K562 (cell line): ENCODE results near the gene ZNF2. TPM values are rescaled to one million over a fixed set of nuclear protein-coding genes. Genes with fewer than 3 reads are reported as not detected.

Experiments used
- ATAC-seq: fragments of 200-7000 bp; cut with Tn5 transposase; 3 replicates; pipeline ENCODE4 v1.9.1; 2020; ENCODE audit warnings: moderate library complexity
- BruUV-seq: library from RNA; stranded (reverse); fragments of 400-500 nt; replicated peaks from 2 replicates; lab custom pipeline; 2021; lab: Mats Ljungman, UMichigan
- CTCF ChIA-PET: fragments of 300-600 bp; formaldehyde crosslinking; extraction: SDS; loops from one replicate; lab custom pipeline; 2021; ENCODE audit warnings: low intra/inter-chr PET ratio; lab: Yijun Ruan, JAX
- POLR2A ChIA-PET: fragments of 300-600, 350-650 bp; sonication (Branson Sonifier 250); formaldehyde crosslinking; extraction: SDS; loops from one replicate; lab custom pipeline; 2021; ENCODE audit warnings: antibody characterized with exemption, inconsistent platforms; lab: Yijun Ruan, JAX
- DNase-seq, 4 experiments: peaks; one replicate each; pipeline versions ENCODE4 v3.0.0 to v3.0.0-alpha.2; 2011 to 2018; ENCODE audit warnings: low spot score in 3 of 4, mixed read lengths in 3 of 4; ENCODE audit errors: extremely low read depth in 1 of 4
- FAIRE-seq: peaks from 2 replicates; lab custom pipeline; 2011; peaks lifted over from hg19 to GRCh38; lab: Jason Lieb, UNC
- H2AFZ ChIP-seq: 2 replicates; pipeline ENCODE4 v1.6.0; 2011; ENCODE audit warnings: low read depth, low read length, control low read depth, inconsistent platforms
- H3K27ac ChIP-seq: fragments of 200-600 bp; 3 replicates; pipeline ENCODE4 v1.8.0; 2011; ENCODE audit warnings: low read depth, mild to moderate bottlenecking, control low read depth, inconsistent platforms, low read length, moderate library complexity, mixed read lengths; ENCODE audit errors: extremely low read depth
- H3K27me3 ChIP-seq, 2 experiments: fragments of 300-600 bp in 1 of 2; 2 replicates in 1 of 2; 3 replicates in 1 of 2; pipeline versions ENCODE4 v1.6.0 to v1.8.0; 2011; ENCODE audit warnings: inconsistent platforms in 2 of 2, low read length in 2 of 2, mild to moderate bottlenecking in 1 of 2, mixed read lengths in 1 of 2, moderate library complexity in 1 of 2; ENCODE audit not compliant: control insufficient read depth in 2 of 2, insufficient read depth in 2 of 2
- H3K36me3 ChIP-seq: fragments of 300-600 bp; 3 replicates; pipeline ENCODE4 v1.8.0; 2011; ENCODE audit warnings: mild to moderate bottlenecking, low read length, inconsistent platforms; ENCODE audit not compliant: control insufficient read depth, insufficient read depth
- H3K4me1 ChIP-seq, 2 experiments: fragments of 200-600 bp in 1 of 2; replicated peaks in 1 of 2; 2 replicates in 1 of 2; 3 replicates in 1 of 2; pipeline versions ENCODE4 v1.5.1 to v1.8.0; 2011; ENCODE audit warnings: inconsistent platforms in 2 of 2, low read length in 2 of 2, mild to moderate bottlenecking in 1 of 2, mixed read lengths in 1 of 2, moderate library complexity in 1 of 2; ENCODE audit not compliant: control insufficient read depth in 2 of 2, insufficient read depth in 2 of 2
- H3K4me2 ChIP-seq: 2 replicates; pipeline ENCODE4 v1.6.1; 2011; ENCODE audit warnings: low read length, control low read depth, inconsistent platforms, mixed read lengths; ENCODE audit not compliant: insufficient read depth
- H3K4me3 ChIP-seq: fragments of 200-600 bp; sonication (generic), shearing (Covaris generic); 2 replicates; pipeline ENCODE4 v1.5.1; 2016; ENCODE audit warnings: control low read depth, inconsistent platforms
- H3K79me2 ChIP-seq: fragments of 200-600 bp; 3 replicates; pipeline ENCODE4 v1.8.0; 2011; ENCODE audit warnings: low read length, inconsistent platforms; ENCODE audit not compliant: control insufficient read depth, insufficient read depth
- H3K9ac ChIP-seq, 2 experiments: 2 replicates each; pipeline versions ENCODE4 v1.6.0 to v1.6.1; 2011; ENCODE audit warnings: low read depth in 2 of 2, low read length in 2 of 2, control low read depth in 1 of 2, inconsistent platforms in 1 of 2, mild to moderate bottlenecking in 1 of 2, mixed read lengths in 1 of 2; ENCODE audit not compliant: insufficient read depth in 1 of 2
- H3K9me1 ChIP-seq: one replicate; pipeline ENCODE4 v1.6.0; 2011; ENCODE audit warnings: inconsistent platforms, mild to moderate bottlenecking, low read length, moderate library complexity; ENCODE audit not compliant: control insufficient read depth, insufficient read depth
- H3K9me3 ChIP-seq: replicated peaks from 2 replicates; pipeline ENCODE4 v1.5.1; 2011; ENCODE audit warnings: low read depth, low read length, inconsistent platforms; ENCODE audit not compliant: control insufficient read depth, insufficient read depth
- H4K20me1 ChIP-seq: replicated peaks from 2 replicates; pipeline ENCODE4 v1.6.1; 2011; ENCODE audit warnings: low read length, inconsistent platforms, mixed read lengths; ENCODE audit not compliant: control insufficient read depth, insufficient read depth
- CBX1 ChIP-seq: sonication (generic); IDR thresholded peaks from 2 replicates; pipeline ENCODE4 v1.6.1; 2016; ENCODE audit warnings: antibody characterized with exemption, low read depth, mild to moderate bottlenecking
- HOXB6 ChIP-seq: fragments of 250-450 bp; sonication (Bioruptor Pico); IDR thresholded peaks from 2 replicates; pipeline ENCODE4 v1.5.1; 2022; ENCODE audit warnings: mild to moderate bottlenecking, borderline replicate concordance
- MIER1 ChIP-seq: fragments of 450-650 bp; IDR thresholded peaks from 2 replicates; pipeline ENCODE4 v1.6.1; 2016; ENCODE audit warnings: antibody characterized with exemption, mild to moderate bottlenecking, low read depth
- RBM15 ChIP-seq: fragments of 200-400 bp; formaldehyde crosslinking; IDR thresholded peaks from 2 replicates; pipeline ENCODE4 v1.6.1; 2018; ENCODE audit warnings: mild to moderate bottlenecking, low read length, moderate library complexity; ENCODE audit not compliant: insufficient read depth
- SMARCA5 ChIP-seq: fragments of 450-650 bp; IDR thresholded peaks from 2 replicates; pipeline ENCODE4 v1.6.1; 2016
- YY1 ChIP-seq, 3 experiments: IDR thresholded peaks; 2 replicates each; pipeline ENCODE4 v1.6.1; 2011; ENCODE audit warnings: low read length in 2 of 3, mild to moderate bottlenecking in 2 of 3, moderate library complexity in 2 of 3, borderline replicate concordance in 1 of 3, control low read depth in 1 of 3, low read depth in 1 of 3; ENCODE audit not compliant: insufficient read depth in 3 of 3, insufficient replicate concordance in 2 of 3, control insufficient read depth in 1 of 3, insufficient read length in 1 of 3; ENCODE audit errors: extremely low read depth in 1 of 3
- ZNF57 ChIP-seq: fragments of 450-650 bp; formaldehyde crosslinking; IDR thresholded peaks from 2 replicates; pipeline ENCODE4 v1.4.0; 2020; ENCODE audit warnings: mild to moderate bottlenecking, moderate library complexity
- ZNF766 ChIP-seq: fragments of 200-800 bp; sonication (Bioruptor generic); conservative IDR thresholded peaks from 2 replicates; pipeline ENCODE4 v1.6.1; 2016; ENCODE audit warnings: missing genetic modification characterization, missing compliant biosample characterization
- WGBS: fragments of 100-300 bp; shearing (Covaris generic); methylation state at CpG from one replicate; pipeline ENCODE4 v1.1.6; 2016; ENCODE audit warnings: low coverage, mixed read lengths; ENCODE audit not compliant: insufficient coverage; ENCODE audit errors: missing lambda C conversion rate; 5-methylcytosine and 5-hydroxymethylcytosine counted together
- in situ Hi-C: fragments of 300-500 bp; cut with MboI; formaldehyde crosslinking; loops from 4 replicates; pipeline ENCODE4 v1.15.0; 2018; ENCODE audit warnings: inconsistent platforms, mixed read lengths
- intact Hi-C: fragments of 100-400 bp; cut with micrococcal nuclease; formaldehyde crosslinking; loops from 2 replicates; pipeline ENCODE4 v1.14.2; 2022
- polyA plus RNA-seq, 8 experiments: library from polyadenylated mRNA; depleted of rRNA in 4 of 8; stranded (reverse) in 5 of 8; unstranded in 3 of 8; fragments of >200 nt; fragmentation: Nextera tagmentation in 2 of 8; fragmentation: Illumina TruSeq in 1 of 8; extraction: Ambion mirVana in 2 of 8; extraction: Trizol in 1 of 8; gene quantifications; 2 replicates each; pipeline versions ENCODE4 v1.2.1 to v1.2.3, GENCODE V29; 2011 to 2014; ENCODE audit warnings: inconsistent platforms in 1 of 8, missing spikeins in 1 of 8
- total RNA-seq, 7 experiments: library from RNA; depleted of rRNA in 6 of 7; stranded (reverse); fragments of >200 nt in 6 of 7; fragmentation: Illumina TruSeq in 2 of 7; extraction: Trizol in 2 of 7; gene quantifications; 2 replicates each; pipeline versions ENCODE4 v1.2.1 to v1.2.3, GENCODE V29; 2011 to 2021; ENCODE audit warnings: low replicate concordance in 1 of 7
- TF ChIP-seq, protein P1 (sequence below): fragments of 250-450 bp; sonication (Bioruptor Pico); IDR thresholded peaks from 2 replicates; pipeline ENCODE4 v1.5.1; 2021; ENCODE audit warnings: mild to moderate bottlenecking
- TF ChIP-seq, protein P2 (sequence below): fragments of 250-450 bp; sonication (Bioruptor Pico); IDR thresholded peaks from 2 replicates; pipeline ENCODE4 v1.8.0; 2021; ENCODE audit warnings: mild to moderate bottlenecking, moderate library complexity
- TF ChIP-seq, protein P3 (sequence below): sonication (generic); formaldehyde crosslinking; IDR thresholded peaks from 2 replicates; pipeline ENCODE4 v1.8.1; 2022; ENCODE audit warnings: missing genetic modification reagents
- TF ChIP-seq, protein P4 (sequence below), 3 experiments: IDR thresholded peaks in 2 of 3; conservative IDR thresholded peaks in 1 of 3; 2 replicates each; pipeline ENCODE4 v1.5.1; 2011 to 2012; ENCODE audit warnings: low read length in 3 of 3, mild to moderate bottlenecking in 3 of 3, control low read depth in 2 of 3, improper control_type of control experiment in 1 of 3, inconsistent platforms in 1 of 3, low read depth in 1 of 3, mixed read lengths in 1 of 3, moderate library complexity in 1 of 3; ENCODE audit not compliant: insufficient read depth in 2 of 3

ZNF2 gene
- total and polyA plus RNA-seq, 9 of the 15 experiments (the other 6 are each of a cell fraction or from before 2014, with no cell fraction given) = 1.6 to 4.5 (median 3.4) TPM

DNA sequence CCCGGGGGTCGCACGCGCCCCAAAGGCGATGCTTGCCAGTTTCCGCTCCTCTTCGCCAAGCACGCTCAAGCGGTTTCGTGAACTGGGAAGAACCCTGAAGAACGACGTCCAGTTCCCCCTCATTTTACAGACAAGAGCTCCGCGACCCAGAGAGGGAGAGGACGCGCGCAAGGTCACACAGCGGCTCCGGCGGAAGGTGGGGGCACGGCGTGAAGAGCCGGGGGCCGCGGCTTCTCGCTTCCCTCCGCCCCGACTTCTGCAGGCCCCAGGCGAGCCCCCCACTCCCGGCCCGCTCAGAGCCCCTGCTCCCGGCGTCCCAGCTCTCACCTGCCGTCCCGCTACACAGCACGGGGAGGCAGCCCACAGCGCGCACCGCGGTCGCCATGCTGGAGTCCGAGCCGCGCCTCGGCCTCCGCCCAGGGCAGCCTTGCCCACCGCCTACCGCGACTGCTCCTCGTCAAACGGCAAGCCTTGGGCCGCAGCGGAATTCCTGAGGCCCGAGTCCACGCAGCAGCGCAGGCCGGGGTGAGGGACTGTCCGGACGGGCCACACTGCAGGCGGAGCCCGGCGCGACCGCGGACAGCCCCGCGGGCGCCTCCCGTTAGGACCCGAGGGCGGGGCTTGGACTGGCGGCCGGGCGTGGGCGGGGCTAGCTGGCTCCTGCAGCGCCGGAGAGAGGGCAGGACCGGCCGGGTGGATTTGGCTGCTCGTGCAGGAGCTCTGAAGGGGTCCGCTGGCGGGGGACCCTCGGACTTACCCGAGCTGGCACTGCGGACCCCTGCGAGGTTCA lies 44.0 kb upstream of the ZNF2 start, which contains the start of gene MRPS5 (continued):
- TF ChIP-seq, protein P1, sequence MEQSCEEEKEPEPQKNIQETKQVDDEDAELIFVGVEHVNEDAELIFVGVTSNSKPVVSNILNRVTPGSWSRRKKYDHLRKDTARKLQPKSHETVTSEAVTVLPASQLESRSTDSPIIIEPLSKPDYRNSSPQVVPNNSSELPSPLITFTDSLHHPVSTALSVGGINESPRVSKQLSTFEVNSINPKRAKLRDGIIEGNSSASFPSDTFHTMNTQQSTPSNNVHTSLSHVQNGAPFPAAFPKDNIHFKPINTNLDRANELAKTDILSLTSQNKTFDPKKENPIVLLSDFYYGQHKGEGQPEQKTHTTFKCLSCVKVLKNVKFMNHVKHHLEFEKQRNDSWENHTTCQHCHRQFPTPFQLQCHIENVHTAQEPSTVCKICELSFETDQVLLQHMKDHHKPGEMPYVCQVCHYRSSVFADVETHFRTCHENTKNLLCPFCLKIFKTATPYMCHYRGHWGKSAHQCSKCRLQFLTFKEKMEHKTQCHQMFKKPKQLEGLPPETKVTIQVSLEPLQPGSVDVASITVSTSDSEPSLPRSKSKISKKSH (CRISPR knock-in tag) = no peak; the same call in 1 of the 2 replicates
- TF ChIP-seq CBX1 = peak; percentile 90; the same call in 1 of the 2 replicates
- TF ChIP-seq SMARCA5 = peak; percentile 97

DNA sequence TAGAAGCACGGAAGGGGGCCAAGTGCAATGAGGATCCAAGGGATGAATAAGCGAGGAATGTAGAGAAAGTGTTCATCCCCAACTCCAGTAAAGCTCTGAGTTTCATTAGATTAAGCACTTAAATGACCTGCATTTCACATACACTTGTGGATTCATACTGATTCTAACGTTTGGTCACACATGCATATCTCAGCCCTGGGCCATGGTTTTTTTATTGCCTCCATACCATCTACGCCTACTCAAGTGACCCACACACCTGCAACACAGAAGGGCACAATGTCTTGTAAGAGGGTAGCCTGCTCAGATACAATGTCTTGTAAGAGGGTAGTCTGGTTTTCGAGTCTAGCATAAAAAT lies 43.4 kb upstream of the ZNF2 start:
- H3K9me1 ChIP-seq = no peaks in the 10 kb centered on the region
- DNase-seq (no peak), FAIRE-seq (no peak), ATAC-seq (no peak; the same call in none of the 3 replicates)
- H3K4me1 ChIP-seq = peaks cover 10 to 14% of the 10 kb centered on the region in 2 experiments; a peak in 4 of 5 replicates
- no TSS peak for BruUV-seq
- POLR2A ChIA-PET = interaction anchor here (1.3 to 1.5 kb wide), 3 partner anchors 26 to 36 kb away, joined by 4 to 5 read pairs (median 4); no protein-coding TSS in a partner anchor
- H3K9ac ChIP-seq = peak overlapping the region; percentile 95 to 100; a peak in 3 of 4 replicates
- peak overlapping the region; percentile 98; the same call in 1 of the 3 replicates for H3K27ac ChIP-seq
- CTCF ChIA-PET = no interaction called here
- intact Hi-C loops = loop anchor here (5.0 kb wide), 1 partner anchor 45 kb away; the partner anchor contains the start of gene ZNF2
- no peaks in the 10 kb centered on the region for H3K9me3 ChIP-seq
- TF ChIP-seq, protein P2, sequence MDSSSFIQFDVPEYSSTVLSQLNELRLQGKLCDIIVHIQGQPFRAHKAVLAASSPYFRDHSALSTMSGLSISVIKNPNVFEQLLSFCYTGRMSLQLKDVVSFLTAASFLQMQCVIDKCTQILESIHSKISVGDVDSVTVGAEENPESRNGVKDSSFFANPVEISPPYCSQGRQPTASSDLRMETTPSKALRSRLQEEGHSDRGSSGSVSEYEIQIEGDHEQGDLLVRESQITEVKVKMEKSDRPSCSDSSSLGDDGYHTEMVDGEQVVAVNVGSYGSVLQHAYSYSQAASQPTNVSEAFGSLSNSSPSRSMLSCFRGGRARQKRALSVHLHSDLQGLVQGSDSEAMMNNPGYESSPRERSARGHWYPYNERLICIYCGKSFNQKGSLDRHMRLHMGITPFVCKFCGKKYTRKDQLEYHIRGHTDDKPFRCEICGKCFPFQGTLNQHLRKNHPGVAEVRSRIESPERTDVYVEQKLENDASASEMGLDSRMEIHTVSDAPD (CRISPR knock-in tag) = no peak
- TF ChIP-seq, protein P3, sequence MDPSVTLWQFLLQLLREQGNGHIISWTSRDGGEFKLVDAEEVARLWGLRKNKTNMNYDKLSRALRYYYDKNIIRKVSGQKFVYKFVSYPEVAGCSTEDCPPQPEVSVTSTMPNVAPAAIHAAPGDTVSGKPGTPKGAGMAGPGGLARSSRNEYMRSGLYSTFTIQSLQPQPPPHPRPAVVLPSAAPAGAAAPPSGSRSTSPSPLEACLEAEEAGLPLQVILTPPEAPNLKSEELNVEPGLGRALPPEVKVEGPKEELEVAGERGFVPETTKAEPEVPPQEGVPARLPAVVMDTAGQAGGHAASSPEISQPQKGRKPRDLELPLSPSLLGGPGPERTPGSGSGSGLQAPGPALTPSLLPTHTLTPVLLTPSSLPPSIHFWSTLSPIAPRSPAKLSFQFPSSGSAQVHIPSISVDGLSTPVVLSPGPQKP (CRISPR knock-in tag) = no peak
- no peak for TF ChIP-seq HOXB6 (CRISPR knock-in tag)
- TF ChIP-seq ZNF57 (CRISPR knock-in tag) = no peak
- TF ChIP-seq ZNF766 (CRISPR knock-in tag) = 0 out of 2 replicates have a peak, but pooled peaks have one; percentile 3
- no peak for TF ChIP-seq YY1 (IDR thresholded peaks at IDR 0.05; ENCODE audit: borderline replicate concordance in 1 of 3, control insufficient read depth in 1 of 3, extremely low read depth in 1 of 3, insufficient read depth in 3 of 3, insufficient read length in 1 of 3, insufficient replicate concordance in 2 of 3, low read depth in 1 of 3, low read length in 2 of 3)
- TF ChIP-seq RBM15 = no peak
- no peak for TF ChIP-seq MIER1
- TF ChIP-seq, protein P4, sequence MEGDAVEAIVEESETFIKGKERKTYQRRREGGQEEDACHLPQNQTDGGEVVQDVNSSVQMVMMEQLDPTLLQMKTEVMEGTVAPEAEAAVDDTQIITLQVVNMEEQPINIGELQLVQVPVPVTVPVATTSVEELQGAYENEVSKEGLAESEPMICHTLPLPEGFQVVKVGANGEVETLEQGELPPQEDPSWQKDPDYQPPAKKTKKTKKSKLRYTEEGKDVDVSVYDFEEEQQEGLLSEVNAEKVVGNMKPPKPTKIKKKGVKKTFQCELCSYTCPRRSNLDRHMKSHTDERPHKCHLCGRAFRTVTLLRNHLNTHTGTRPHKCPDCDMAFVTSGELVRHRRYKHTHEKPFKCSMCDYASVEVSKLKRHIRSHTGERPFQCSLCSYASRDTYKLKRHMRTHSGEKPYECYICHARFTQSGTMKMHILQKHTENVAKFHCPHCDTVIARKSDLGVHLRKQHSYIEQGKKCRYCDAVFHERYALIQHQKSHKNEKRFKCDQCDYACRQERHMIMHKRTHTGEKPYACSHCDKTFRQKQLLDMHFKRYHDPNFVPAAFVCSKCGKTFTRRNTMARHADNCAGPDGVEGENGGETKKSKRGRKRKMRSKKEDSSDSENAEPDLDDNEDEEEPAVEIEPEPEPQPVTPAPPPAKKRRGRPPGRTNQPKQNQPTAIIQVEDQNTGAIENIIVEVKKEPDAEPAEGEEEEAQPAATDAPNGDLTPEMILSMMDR (IDR thresholded peaks at IDR 0.05 in 2 of 3, conservative IDR thresholded peaks at IDR 0.05 in 1 of 3; ENCODE audit: insufficient read depth in 2 of 3, low read depth in 1 of 3, low read length in 3 of 3) = no peak
- 0 out of 2 replicates have a peak, but pooled peaks cover 4% of the 10 kb centered on the region for H4K20me1 ChIP-seq
- peaks cover 46% of the 10 kb centered on the region for H3K79me2 ChIP-seq
- peak overlapping the region; percentile 98 for H3K4me3 ChIP-seq
- H3K4me2 ChIP-seq = peak overlapping the region; percentile 99
- H3K36me3 ChIP-seq = peaks cover 32% of the 10 kb centered on the region
- in situ Hi-C loops = no loop called here
- no peaks in the 10 kb centered on the region for H3K27me3 ChIP-seq
- peak overlapping the region; percentile 98 for H2AFZ ChIP-seq
- WGBS = 15% methylated on average over 5 of the region's 5 CpGs
